Suppressor macrophage treated with lipopolysaccharide for 4 hours (primary cell): ENCODE measurements around the gene CCDC184.
"Not testable (repeated sequence)": the region's sequence is repeated elsewhere in the genome, so short reads cannot be mapped to it uniquely, and the experiment has no call there.

Source experiments
- DNase-seq: peaks from one replicate; pipeline ENCODE4 v3.0.0-alpha.2; 2020

Gene CCDC184

DNA sequence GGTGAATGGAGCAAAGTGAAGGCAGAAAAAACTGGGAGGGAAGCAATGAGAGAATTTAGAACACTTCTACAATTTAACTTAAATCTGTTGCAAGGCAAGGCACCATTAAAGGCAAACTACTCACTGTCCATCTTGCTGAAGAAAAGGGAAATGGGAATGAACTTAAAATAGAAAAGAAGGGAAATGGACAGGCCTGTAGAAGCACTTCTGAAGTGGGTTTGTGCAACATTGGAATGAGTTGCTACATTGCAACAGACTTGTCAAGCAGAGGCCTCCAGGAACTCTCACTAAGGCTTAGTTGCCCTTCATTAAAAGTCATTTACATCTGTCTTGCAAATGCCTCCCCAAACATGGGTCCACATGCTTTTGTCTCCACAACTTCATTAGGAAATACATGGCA is 33.3 kb downstream of the CCDC184 start:
- DNase-seq: peak; percentile 86

DNA sequence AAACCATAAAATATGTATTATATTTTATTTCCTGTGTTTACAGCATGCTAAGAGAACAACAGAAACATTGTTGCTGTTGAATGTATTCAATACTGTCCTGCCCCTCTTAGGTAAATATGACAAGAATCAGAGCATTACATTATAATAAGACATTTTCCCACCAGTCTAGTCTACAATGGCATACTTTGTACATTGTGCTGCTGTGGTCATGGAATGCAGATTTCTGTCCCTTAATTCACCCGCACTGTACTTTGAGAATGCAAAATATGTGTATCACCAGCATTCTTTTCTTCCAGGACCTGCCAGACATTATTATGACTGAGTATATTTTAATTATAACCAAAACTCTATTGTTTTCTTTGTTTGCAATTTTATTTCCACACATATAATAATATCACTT is 36.2 kb downstream of the CCDC184 start:
- DNase-seq: no peak

DNA sequence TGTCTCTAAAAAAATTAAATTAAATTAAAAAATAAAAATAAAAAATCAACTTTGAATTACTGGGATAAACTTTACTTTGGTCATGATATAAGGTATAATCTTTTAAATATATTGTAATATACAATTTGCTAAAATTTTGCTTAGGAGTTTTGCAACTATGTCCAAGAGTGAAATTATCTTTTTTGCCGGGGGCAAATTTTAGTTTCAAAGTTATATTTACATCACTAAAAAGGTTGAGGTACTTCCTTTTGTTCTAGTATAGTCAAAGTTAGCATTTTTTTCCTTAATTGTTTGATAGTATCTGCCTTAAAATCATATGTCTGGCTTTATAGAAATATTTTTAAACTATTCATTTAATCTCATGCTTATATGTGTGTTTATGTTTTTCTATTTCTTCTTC is 37.3 kb downstream of the CCDC184 start:
- DNase-seq: no peak

DNA sequence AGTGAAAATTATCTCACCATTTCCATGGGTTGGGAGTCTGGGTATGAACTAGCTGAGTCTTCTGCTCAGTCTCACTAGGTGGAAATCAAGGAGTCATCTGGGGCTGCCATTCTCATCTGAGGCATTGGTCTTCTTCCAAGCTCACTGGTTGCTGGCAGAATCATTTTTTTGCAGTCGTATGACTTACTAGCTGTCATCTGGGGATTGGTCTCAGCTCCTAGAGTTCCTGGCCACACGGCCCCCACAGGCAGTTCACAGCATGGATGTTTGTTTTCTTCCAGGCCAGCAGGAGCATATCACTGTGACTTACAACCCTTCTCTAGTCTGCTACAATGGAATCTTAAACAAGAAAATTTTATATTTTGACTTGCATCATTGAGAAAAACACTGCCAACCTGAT is 38.2 kb downstream of the CCDC184 start:
- DNase-seq: no peak

DNA sequence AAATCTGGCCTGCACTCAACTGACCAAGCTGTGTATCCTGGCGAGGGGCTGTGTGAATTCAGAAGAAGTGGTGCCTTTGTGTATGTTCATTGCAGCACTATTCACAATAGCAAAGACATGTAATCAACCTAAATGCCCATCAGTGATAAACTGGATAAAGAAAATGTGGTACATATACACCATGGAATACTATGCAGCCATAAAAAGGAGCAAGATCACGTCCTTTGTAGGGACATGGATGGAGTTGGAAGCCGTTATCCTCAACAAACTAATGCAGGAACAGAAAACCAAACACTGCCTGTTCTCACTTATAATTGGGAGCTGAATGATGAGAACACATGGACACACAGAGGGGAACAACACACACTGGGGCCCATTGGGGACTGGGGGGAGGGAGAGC is 41.1 kb downstream of the CCDC184 start:
- not testable (repeated sequence) for DNase-seq

DNA sequence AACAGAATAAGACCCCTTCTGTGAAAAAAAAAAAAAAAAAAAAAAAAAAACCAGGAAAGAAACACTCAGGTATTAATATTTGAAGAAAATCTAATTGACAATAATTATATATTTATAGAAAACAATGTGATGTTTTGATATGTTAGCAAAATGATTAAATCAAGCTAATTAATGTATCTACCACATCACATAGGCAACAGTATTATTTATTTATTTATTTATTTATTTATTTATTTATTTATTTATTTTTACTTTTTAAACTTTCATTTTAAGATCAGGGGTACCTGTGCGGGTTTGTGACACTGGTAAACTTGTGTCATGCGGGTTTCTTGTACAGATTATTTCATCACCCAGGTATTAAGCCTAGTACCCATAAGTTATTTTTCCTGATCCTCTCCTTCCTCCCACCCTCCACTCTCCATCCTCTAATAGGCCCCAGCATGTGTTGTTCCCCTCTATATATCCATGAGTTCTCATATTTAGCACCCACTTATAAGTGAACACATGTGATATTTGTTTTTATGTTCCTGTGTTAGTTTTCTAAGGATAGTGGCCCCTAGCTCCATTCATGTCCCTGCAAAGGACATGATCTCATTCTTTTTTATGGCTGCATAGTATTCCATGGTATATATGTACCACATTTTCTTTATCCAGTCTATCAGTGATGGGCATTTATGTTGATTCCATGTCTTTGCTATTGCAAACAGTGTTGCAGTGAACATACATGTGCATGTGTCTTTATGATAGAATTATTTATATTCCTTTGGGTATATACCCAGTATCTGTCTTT is 47.9 kb downstream of the CCDC184 start:
- DNase-seq: not testable (repeated sequence)
